Measurements from ENCODE around the gene KAT7.

Gene KAT7

DNA sequence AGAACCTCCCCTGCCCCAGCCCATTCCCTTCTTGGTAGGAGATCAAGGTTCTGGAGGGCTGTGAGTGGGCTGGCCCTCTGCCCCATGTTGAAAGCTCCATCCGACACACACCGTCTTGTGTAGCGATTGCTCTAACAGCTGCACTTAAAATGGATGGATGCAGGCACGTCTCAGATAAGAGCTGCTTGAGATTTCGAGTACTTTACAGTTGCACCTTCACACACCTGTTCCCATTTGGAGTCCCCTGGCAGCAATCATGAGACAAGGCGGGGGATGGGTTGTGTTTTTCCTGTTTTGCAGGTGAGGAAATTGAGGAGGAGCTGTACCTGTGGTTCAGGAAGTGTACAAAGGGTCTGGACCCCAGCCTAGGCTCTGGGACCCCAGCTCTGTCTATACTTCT, 85.0 kb downstream of the KAT7 start:
- no peak overlapping the region for H3K4me3 Mint-ChIP-seq

GRCh38 chr17:49873926-49874325, 85.4 kb downstream of the KAT7 start:
- Mint-ChIP-seq H3K9me3 (no peaks in the 10 kb centered on the region), H3K4me3 (no peak overlapping the region)
- ATAC-seq, result no peak

More for the DNA sequence above, 85.0 kb downstream of the KAT7 start:
- Mint-ChIP-seq H3K27ac (no peak overlapping the region), H3K9me3 (no peaks in the 10 kb centered on the region), H3K36me3 (ENCODE audit: low read depth) (no peaks in the 10 kb centered on the region), H3K4me1 (peaks cover 14% of the 10 kb centered on the region), H3K27me3 (peaks cover 9% of the 10 kb centered on the region)
- ATAC-seq, result no peak
- DNase-seq, result no peak

DNA sequence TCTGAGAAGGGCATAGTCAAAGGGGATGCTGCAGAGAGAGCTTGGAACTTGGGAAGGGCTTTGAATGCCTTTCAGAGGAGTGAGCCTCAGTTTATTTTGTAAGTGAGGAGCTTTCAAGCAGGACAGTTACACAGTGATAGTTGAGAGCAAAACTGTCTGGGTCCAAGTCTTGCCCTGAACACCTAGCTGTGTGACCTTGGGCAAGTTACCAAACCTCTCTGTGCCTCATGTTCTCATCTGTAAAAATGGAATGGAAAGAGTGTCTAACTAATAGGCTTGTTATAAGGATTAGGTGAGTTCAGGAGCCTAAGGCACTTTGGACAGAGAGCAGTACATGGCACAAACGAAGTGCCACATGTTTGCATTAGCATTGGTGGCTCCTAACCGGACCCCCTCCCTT, 86.4 kb downstream of the KAT7 start:
- Mint-ChIP-seq H3K27me3 (peaks cover 15% of the 10 kb centered on the region), H3K36me3 (ENCODE audit: low read depth) (no peaks in the 10 kb centered on the region), H3K27ac (peak overlapping the region; percentile 7)

More at GRCh38 chr17:49873926-49874325, 85.4 kb downstream of the KAT7 start:
- no peaks in the 10 kb centered on the region for H3K36me3 Mint-ChIP-seq (ENCODE audit: low read depth)
- DNase-seq, result no peak
- no peak overlapping the region for H3K27ac Mint-ChIP-seq
- H3K4me1 Mint-ChIP-seq, result peaks cover 14% of the 10 kb centered on the region
- peaks cover 7% of the 10 kb centered on the region for H3K27me3 Mint-ChIP-seq

GRCh38 chr17:49875685-49876084, 87.2 kb downstream of the KAT7 start:
- DNase-seq (no peak), ATAC-seq (no peak)
- Mint-ChIP-seq H3K4me1 (peaks cover 18% of the 10 kb centered on the region), H3K9me3 (no peaks in the 10 kb centered on the region), H3K27me3 (peaks cover 22% of the 10 kb centered on the region), H3K36me3 (ENCODE audit: low read depth) (no peaks in the 10 kb centered on the region), H3K4me3 (no peak overlapping the region), H3K27ac (no peak overlapping the region)

More for the DNA sequence above, 86.4 kb downstream of the KAT7 start:
- DNase-seq (no peak), ATAC-seq (no peak)
- no peaks in the 10 kb centered on the region for H3K9me3 Mint-ChIP-seq
- H3K4me3 Mint-ChIP-seq, result no peak overlapping the region
- peaks cover 14% of the 10 kb centered on the region for H3K4me1 Mint-ChIP-seq

- Mint-ChIP-seq H3K36me3 (ENCODE audit: low read depth) (no peaks in the 10 kb centered on the region), H3K27ac (no peak overlapping the region), H3K9me3 (no peaks in the 10 kb centered on the region), H3K4me3 (no peak overlapping the region), H3K4me1 (peaks cover 4% of the 10 kb centered on the region), H3K27me3 (peaks cover 49% of the 10 kb centered on the region)
- no peak for ATAC-seq
- no peak for DNase-seq
Observed at GRCh38 chr17:49878931-49879904, 90.7 kb downstream of the KAT7 start.

GRCh38 chr17:49880291-49881053, 92.0 kb downstream of the KAT7 start:
- DNase-seq (peak; percentile 83), ATAC-seq (peak; percentile 91)
- Mint-ChIP-seq H3K36me3 (ENCODE audit: low read depth) (no peaks in the 10 kb centered on the region), H3K27ac (no peak overlapping the region), H3K4me3 (peak overlapping the region; percentile 26), H3K27me3 (peaks cover 53% of the 10 kb centered on the region), H3K4me1 (peaks cover 4% of the 10 kb centered on the region), H3K9me3 (no peaks in the 10 kb centered on the region)

GRCh38 chr17:49881054-49881402, 92.5 kb downstream of the KAT7 start:
- no peak overlapping the region for H3K4me3 Mint-ChIP-seq
- no peaks in the 10 kb centered on the region for H3K36me3 Mint-ChIP-seq (ENCODE audit: low read depth)
- H3K27me3 Mint-ChIP-seq, result peaks cover 53% of the 10 kb centered on the region
- peaks cover 4% of the 10 kb centered on the region for H3K4me1 Mint-ChIP-seq
- DNase-seq (no peak), ATAC-seq (no peak)
- H3K27ac Mint-ChIP-seq, result no peak overlapping the region
- no peaks in the 10 kb centered on the region for H3K9me3 Mint-ChIP-seq

DNA sequence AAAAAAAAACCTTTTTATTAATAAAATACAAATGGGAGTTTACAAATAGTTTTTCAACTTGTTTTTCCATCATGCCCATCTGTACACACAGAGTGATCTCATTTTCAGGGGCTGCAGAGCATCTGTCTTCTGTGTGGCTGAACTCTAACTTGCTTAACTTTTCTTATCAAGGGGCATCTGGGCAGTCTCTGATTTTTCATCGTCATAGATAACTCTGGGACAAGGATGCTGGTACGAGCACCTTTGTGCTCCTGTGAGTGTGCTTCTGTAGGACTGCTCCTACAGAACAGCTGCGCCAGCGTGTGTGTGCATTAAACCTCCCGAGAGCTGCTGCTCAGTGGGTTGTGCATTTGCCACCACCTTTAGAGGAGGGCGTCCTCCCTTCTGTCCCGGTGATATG, 94.0 kb downstream of the KAT7 start:
- no peaks in the 10 kb centered on the region for H3K36me3 Mint-ChIP-seq (ENCODE audit: low read depth)
- H3K27ac Mint-ChIP-seq, result no peak overlapping the region
- peaks cover 53% of the 10 kb centered on the region for H3K27me3 Mint-ChIP-seq
- ATAC-seq (no peak), DNase-seq (no peak)
- no peak overlapping the region for H3K4me3 Mint-ChIP-seq
- no peaks in the 10 kb centered on the region for H3K9me3 Mint-ChIP-seq
- peaks cover 4% of the 10 kb centered on the region for H3K4me1 Mint-ChIP-seq

Data from activated naive CD8-positive, alpha-beta T cell treated with anti-CD3 and anti-CD28 coated beads, Interleukin-2, amount 50 U/mL, for 24 hours (primary cell).